OCI-M2 (cell line): Measurements from ENCODE around the gene RNF166.

Source experiments
- DNase-seq: peaks from one replicate; lab custom pipeline; 2025; ENCODE audit not compliant: unreplicated experiment; lab: John Stamatoyannopoulos, UW

The RNF166 gene

GRCh38 chr16:88655053-88655732, 51.0 kb downstream of the RNF166 start:
- DNase-seq = no peak

DNA sequence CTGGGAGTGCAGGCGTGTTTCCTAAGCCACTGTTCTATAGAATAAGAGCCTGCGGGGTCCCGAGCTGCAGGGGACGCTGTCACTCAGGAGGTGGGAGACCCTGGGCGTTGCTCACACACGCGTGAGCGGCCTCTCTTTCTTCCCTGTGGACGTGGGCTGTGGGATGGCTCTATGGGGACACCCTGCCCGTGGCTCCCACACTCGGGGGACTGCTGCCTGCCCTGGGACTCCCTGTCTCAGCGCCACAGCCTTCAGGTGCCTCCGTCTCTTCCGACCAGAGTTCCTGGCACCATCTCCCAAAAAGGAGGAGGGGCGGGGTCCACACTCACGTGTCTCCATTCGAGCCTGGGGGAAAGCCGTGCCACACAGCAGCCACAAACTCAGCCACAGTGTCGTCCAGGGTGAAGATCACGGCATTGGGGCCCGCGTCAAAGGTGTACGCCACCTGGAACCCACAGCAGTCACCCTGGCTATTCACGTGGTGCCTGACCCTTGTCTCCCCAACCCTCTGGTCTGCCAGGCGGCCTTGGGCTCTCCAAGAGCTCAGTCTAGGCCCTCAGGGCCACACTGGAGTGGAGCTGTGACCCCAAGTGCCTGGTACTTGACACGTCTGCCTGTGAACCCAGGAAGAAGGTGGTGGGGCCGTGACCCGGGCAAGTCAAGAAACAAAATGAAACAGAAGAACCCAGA, 51.7 kb downstream of the RNF166 start:
- no peak for DNase-seq

GRCh38 chr16:88653596-88654362, 52.4 kb downstream of the RNF166 start:
- no peak for DNase-seq

DNA sequence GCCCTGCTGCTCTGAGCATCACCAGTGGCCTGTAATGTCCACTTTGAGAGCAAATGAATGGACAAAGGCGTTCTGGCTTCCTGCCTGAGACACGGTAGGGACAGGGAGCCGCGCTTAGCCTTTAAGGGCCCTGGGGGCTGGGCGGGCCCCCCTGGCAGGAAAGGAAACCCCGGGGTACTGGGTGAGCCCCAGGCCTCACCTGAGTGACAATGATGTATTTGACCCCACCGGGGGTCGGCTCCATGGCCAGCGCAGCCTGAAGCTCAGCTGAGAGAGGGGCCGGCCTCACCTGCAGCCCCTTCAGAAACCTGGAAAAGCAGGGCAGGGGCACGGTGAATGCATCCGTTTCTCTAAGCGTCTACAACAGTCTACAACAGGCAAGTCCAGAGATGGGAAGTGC, 53.1 kb downstream of the RNF166 start:
- no peak for DNase-seq

- no peak for DNase-seq
These were observed 53.5 kb downstream of the RNF166 start for GRCh38 chr16:88652762-88653063.

DNA sequence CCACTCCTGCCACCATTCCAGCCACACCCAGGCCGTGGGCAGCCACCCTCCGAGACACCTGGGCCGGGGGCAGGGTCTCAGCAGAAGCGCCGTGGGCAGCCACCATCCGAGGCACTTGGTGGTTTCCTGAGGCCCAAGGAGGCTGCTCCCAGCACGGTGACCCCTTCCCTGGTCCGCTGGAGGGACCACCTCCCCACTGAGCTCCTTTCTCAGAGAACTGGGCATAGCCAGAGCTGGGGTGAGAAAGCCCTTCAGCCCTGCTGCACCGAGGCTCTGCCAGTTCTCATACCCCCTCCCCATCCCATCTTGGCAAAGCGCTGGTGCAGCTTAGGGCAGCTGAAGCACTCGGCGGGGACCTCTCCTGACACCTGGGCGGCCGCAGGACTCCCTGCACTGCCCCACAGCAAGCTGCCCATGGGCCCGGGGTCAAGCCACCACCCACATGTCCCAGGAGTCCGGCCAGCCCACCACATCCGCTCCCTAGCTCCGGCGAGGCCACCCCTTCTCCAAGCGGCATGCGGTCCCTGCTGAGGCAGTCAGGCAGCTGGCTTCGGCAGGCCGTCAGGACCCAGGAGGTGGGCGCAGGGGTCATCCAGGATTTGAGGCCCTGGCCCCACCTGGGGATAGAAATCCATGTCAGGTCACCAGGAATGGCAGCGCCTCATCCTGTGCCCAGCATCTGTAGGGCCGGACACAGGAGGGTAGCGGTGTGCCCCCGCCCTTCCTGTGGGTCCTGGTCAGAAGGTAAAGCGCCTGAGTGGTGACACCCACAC, 54.0 kb downstream of the RNF166 start:
- DNase-seq = no peak

DNA sequence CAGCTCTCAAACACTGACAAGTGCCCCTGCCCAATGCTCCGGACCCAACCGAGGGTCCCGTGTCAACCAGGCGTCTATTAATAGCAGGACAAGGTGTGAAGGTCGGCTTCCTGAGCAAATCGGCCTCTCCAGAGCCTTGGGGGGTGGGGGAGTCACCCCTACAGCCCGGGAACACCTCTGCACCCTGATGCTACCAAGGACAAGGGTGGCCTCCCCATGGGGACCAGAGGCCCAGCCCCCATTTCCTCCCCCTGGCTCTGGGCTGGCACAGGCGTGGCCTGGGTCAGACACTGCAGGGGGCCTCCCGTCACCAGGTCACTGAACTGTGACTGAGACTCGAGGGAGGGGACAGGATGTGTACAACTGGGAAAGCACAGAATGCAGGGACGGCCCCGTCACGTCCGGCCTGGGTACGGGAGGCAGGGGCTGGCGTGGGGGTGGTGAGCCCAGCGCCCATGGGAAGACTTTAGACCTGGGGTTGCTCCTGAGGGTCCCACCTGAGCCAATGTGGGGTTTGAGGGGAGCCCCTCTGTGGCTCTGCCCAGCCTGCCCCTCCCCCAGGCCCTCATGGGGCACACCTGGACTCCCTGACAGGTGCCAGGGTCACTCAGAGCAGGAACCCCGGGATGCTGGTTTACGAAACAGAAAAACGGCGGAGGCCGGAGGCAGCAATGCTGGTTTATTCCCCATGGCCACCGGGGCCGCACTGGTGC, 54.8 kb downstream of the RNF166 start:
- DNase-seq = no peak

DNA sequence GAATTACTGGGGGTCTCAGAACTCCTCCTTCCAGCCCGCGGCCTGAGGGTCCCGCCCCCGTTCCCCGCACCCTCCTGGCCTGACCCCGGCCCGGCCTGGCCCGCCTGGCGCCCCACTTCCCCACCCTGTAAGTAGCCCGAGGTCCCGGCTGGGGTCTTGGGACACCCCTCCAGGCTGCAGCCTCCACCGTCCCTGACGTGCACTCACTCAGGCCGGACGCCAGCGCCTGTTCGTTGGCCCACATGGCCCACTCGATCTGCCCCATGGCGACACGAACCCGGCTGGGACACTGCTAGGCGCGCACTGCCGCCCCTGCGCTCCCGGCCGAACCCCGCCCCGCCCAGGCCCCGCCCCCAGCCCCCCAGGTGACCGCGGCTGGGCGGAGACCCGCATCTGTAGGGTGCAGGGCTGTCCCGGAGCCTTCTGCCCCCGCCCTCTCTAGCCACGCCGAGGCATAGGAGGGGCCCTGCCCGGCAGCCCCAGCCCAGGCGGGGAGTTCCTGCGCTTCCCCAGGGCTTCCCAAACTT, 55.4 kb downstream of the RNF166 start, which contains the start of gene CYBA:
Gene CYBA, minus strand, starts transcription at position 305 of the 527 bp plus-strand sequence. Its CDS starts 40 bp downstream, at position 265.
- peak; percentile 44 for DNase-seq

- no peak for DNase-seq
These were observed 56.1 kb downstream of the RNF166 start for GRCh38 chr16:88649924-88650748.

- DNase-seq = no peak
These were observed 56.8 kb downstream of the RNF166 start for GRCh38 chr16:88649195-88649923.

DNA sequence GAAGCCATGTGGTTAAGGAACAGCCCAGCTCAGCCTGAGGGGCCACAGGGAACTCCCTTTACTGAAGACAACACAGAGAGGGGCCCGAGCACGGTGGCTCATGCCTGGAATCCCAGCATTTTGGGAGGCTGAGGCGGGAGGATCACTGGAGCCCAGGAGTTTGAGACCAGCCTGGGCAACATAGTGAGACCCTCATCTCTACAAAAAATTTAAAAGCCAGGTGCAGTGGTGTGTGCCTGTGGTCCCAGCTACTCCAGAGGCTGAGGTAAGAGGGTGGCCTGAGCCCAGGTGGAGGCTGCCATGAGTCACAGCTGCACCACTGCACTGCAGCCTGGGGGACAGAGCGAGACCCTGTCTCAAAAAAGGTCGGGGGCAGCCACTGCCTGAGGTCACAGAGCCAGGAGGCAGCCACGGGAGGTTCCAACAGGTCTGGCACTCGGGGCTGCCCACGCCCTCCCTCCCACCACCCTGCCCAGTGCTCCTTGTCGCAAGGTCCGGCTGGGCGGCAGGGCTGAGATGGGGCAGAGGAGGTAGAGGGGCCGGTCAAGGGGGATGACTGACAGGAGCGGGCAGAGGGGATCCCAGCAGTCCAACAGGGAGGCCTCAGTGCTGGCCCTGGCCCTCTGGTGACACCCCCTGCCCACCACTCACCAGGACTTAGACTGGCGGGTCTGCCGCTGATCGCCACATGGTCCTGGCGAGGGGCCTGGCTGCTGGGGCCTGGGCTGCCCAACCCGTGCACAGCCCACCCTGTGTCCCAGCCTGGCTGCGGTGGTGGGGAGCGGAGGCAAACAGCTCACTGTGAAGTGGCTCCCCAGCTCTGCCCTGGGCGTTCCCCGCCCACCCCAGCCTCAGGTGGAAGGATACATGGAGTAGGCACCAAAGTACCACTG, 58.8 kb downstream of the RNF166 start:
- no peak for DNase-seq
